KOPT-K1 (cell line): Measurements from ENCODE around the gene DVL1.

Experiments used
- H3K27ac ChIP-seq: fragments of 200-600 bp; sonication (generic); 2 replicates; pipeline ENCODE4 v1.5.1; 2016; ENCODE audit warnings: antibody characterized with exemption, mild to moderate bottlenecking, low read depth, low read length; ENCODE audit not compliant: poor library complexity, severe bottlenecking
- H3K36me3 ChIP-seq: fragments of 200-600 bp; sonication (generic); 2 replicates; pipeline ENCODE4 v1.5.1; 2017; ENCODE audit warnings: antibody characterized with exemption, mild to moderate bottlenecking, low read length, moderate library complexity; ENCODE audit not compliant: insufficient read depth
- H3K9me3 ChIP-seq: fragments of 200-600 bp; sonication (generic); 2 replicates; pipeline ENCODE4 v1.5.1; 2017; ENCODE audit warnings: antibody characterized with exemption, low read length, mild to moderate bottlenecking; ENCODE audit not compliant: insufficient read depth, poor library complexity, severe bottlenecking

The DVL1 gene

GRCh38 chr1:1365875-1366698 is 16.9 kb upstream of the DVL1 start:
- Histone ChIP-seq H3K9me3 (peaks cover 17% of the 10 kb centered on the region), H3K36me3 (no peaks in the 10 kb centered on the region), H3K27ac (no peak overlapping the region)

GRCh38 chr1:1364266-1364665 is 15.0 kb upstream of the DVL1 start:
- peaks cover 17% of the 10 kb centered on the region for H3K9me3 ChIP-seq
- H3K36me3 ChIP-seq = no peaks in the 10 kb centered on the region
- H3K27ac ChIP-seq = no peak overlapping the region

GRCh38 chr1:1361982-1362423 is 12.8 kb upstream of the DVL1 start:
- H3K9me3 ChIP-seq = peaks cover 12% of the 10 kb centered on the region
- H3K36me3 ChIP-seq = no peaks in the 10 kb centered on the region
- H3K27ac ChIP-seq = no peak overlapping the region

GRCh38 chr1:1361233-1361981 is 12.2 kb upstream of the DVL1 start:
- Histone ChIP-seq H3K9me3 (peaks cover 6% of the 10 kb centered on the region), H3K27ac (no peak overlapping the region), H3K36me3 (no peaks in the 10 kb centered on the region)

GRCh38 chr1:1360506-1361169 is 11.4 kb upstream of the DVL1 start:
- Histone ChIP-seq H3K36me3 (no peaks in the 10 kb centered on the region), H3K9me3 (no peaks in the 10 kb centered on the region), H3K27ac (no peak overlapping the region)

- H3K27ac ChIP-seq = no peak overlapping the region
- H3K9me3 ChIP-seq = no peaks in the 10 kb centered on the region
- H3K36me3 ChIP-seq = no peaks in the 10 kb centered on the region
Measured at GRCh38 chr1:1359664-1360468, 10.6 kb upstream of the DVL1 start.

- Histone ChIP-seq H3K27ac (no peak overlapping the region), H3K36me3 (no peaks in the 10 kb centered on the region), H3K9me3 (no peaks in the 10 kb centered on the region)
Measured at GRCh38 chr1:1359308-1359663, 10.1 kb upstream of the DVL1 start.

- Histone ChIP-seq H3K27ac (no peak within 1 kb of the TSS), H3K9me3 (no peaks in the 10 kb centered on the region)
Measured at GRCh38 chr1:1358433-1359271, 9.4 kb upstream of the DVL1 start, which contains the start of gene MXRA8. TSS of gene MXRA8 (minus strand) at chr1:1358555. CDS start at chr1:1358504, 51 bp downstream.

GRCh38 chr1:1357871-1358432 is 8.7 kb upstream of the DVL1 start:
- H3K9me3 ChIP-seq = no peaks in the 10 kb centered on the region
- no peaks in the 10 kb centered on the region for H3K36me3 ChIP-seq
- H3K27ac ChIP-seq = no peak overlapping the region

More at GRCh38 chr1:1358433-1359271, 9.4 kb upstream of the DVL1 start, which contains the start of gene MXRA8:
- H3K36me3 ChIP-seq = no peaks in the 10 kb centered on the region

GRCh38 chr1:1356796-1357401 is 7.7 kb upstream of the DVL1 start:
- H3K9me3 ChIP-seq = no peaks in the 10 kb centered on the region
- H3K27ac ChIP-seq = no peak overlapping the region
- H3K36me3 ChIP-seq = no peaks in the 10 kb centered on the region

GRCh38 chr1:1356166-1356795 is 7.1 kb upstream of the DVL1 start:
- H3K9me3 ChIP-seq = no peaks in the 10 kb centered on the region
- H3K36me3 ChIP-seq = no peaks in the 10 kb centered on the region
- H3K27ac ChIP-seq = no peak overlapping the region

- Histone ChIP-seq H3K9me3 (no peaks in the 10 kb centered on the region), H3K27ac (no peak overlapping the region)
Measured at GRCh38 chr1:1355416-1355815, 6.2 kb upstream of the DVL1 start.

More at GRCh38 chr1:1355416-1355815, 6.2 kb upstream of the DVL1 start:
- H3K36me3 ChIP-seq = no peaks in the 10 kb centered on the region
